HepG2 (cell line): ENCODE data around the gene STRN3. TPM values are rescaled to one million over a fixed set of nuclear protein-coding genes. Genes with fewer than 3 reads are reported as not detected.

Experiments
- ATAC-seq: fragments of 200-7000 bp; cut with Tn5 transposase; 3 replicates; pipeline ENCODE4 v1.9.1; 2020; ENCODE audit warnings: mild to moderate bottlenecking, moderate library complexity
- BruUV-seq: library from RNA; stranded (reverse); fragments of 400-500 nt; replicated peaks from 2 replicates; lab custom pipeline; 2021; lab: Mats Ljungman, UMichigan
- CTCF ChIA-PET: fragments of 300-600 bp; formaldehyde crosslinking; extraction: SDS; loops from one replicate; lab custom pipeline; 2021; ENCODE audit warnings: low total read pairs, inconsistent platforms, low intra/inter-chr PET ratio; lab: Yijun Ruan, JAX
- POLR2A ChIA-PET: fragments of 350-600 bp; sonication (Branson Sonifier 250); formaldehyde crosslinking; loops from one replicate; lab custom pipeline; 2020; ENCODE audit warnings: antibody characterized with exemption, inconsistent platforms; lab: Yijun Ruan, JAX
- DNase-seq: peaks from one replicate; pipeline ENCODE4 v3.0.0-alpha.2; 2015; ENCODE audit warnings: low spot score
- FAIRE-seq: peaks from 3 replicates; lab custom pipeline; 2011; peaks lifted over from hg19 to GRCh38; lab: Jason Lieb, UNC
- H2AFZ ChIP-seq: one replicate; pipeline ENCODE4 v1.6.1; 2011; ENCODE audit warnings: low read length, inconsistent platforms
- H3K27ac ChIP-seq: fragments of 300-600 bp; 3 replicates; pipeline ENCODE4 v1.8.0; 2011; ENCODE audit warnings: mixed run types, mild to moderate bottlenecking, mixed read lengths, low read length, inconsistent platforms; ENCODE audit not compliant: insufficient read depth; ENCODE audit errors: extremely low read length
- H3K27me3 ChIP-seq, 2 experiments: fragments of 200-600 bp in 1 of 2; 2 replicates in 1 of 2; 3 replicates in 1 of 2; pipeline versions ENCODE4 v1.6.0 to v1.8.0; 2011; ENCODE audit warnings: low read length in 2 of 2, mild to moderate bottlenecking in 2 of 2, moderate library complexity in 2 of 2, inconsistent platforms in 1 of 2; ENCODE audit not compliant: insufficient read depth in 2 of 2, control insufficient read depth in 1 of 2
- H3K36me3 ChIP-seq, 2 experiments: fragments of 200-600 bp in 1 of 2; replicated peaks in 1 of 2; 2 replicates in 1 of 2; 3 replicates in 1 of 2; pipeline versions ENCODE4 v1.5.1 to v1.8.0; 2011; ENCODE audit warnings: low read length in 2 of 2, inconsistent platforms in 1 of 2; ENCODE audit not compliant: insufficient read depth in 2 of 2, control insufficient read depth in 1 of 2
- H3K4me1 ChIP-seq: 2 replicates; pipeline ENCODE4 v1.5.1; 2012; ENCODE audit warnings: low read length, inconsistent platforms; ENCODE audit not compliant: insufficient read depth
- H3K4me2 ChIP-seq: 2 replicates; pipeline ENCODE4 v1.6.0; 2011; ENCODE audit warnings: low read depth, low read length, inconsistent platforms
- H3K4me3 ChIP-seq, 3 experiments: fragments of 200-600 bp in 1 of 3; sonication (generic), shearing (Covaris generic) in 1 of 3; replicated peaks in 1 of 3; 2 replicates each; pipeline ENCODE4 v1.5.1; 2011 to 2016; ENCODE audit warnings: low read length in 3 of 3, inconsistent platforms in 2 of 3, low read depth in 2 of 3, mild to moderate bottlenecking in 2 of 3, control low read depth in 1 of 3, mixed read lengths in 1 of 3; ENCODE audit not compliant: insufficient read depth in 1 of 3
- H3K79me2 ChIP-seq: one replicate; pipeline ENCODE4 v1.6.1; 2011; ENCODE audit warnings: low read length, inconsistent platforms; ENCODE audit not compliant: insufficient read depth
- H3K9ac ChIP-seq: 2 replicates; pipeline ENCODE4 v1.6.0; 2011; ENCODE audit warnings: mild to moderate bottlenecking, low read depth, low read length, inconsistent platforms; ENCODE audit not compliant: insufficient read depth
- H3K9me3 ChIP-seq: 2 replicates; pipeline ENCODE4 v1.5.1; 2012; ENCODE audit warnings: mild to moderate bottlenecking, low read length
- H4K20me1 ChIP-seq: 2 replicates; pipeline ENCODE4 v1.6.0; 2011; ENCODE audit warnings: inconsistent platforms, mild to moderate bottlenecking, low read length, moderate library complexity; ENCODE audit not compliant: insufficient read depth
- AKAP8 ChIP-seq: sonication (generic); formaldehyde crosslinking; IDR thresholded peaks from 2 replicates; pipeline ENCODE4 v1.5.1; 2020; ENCODE audit warnings: mild to moderate bottlenecking, missing genetic modification reagents
- ASH2L ChIP-seq: fragments of 300-600, 200-600 bp; sonication (generic); IDR thresholded peaks from 2 replicates; pipeline ENCODE4 v1.7.0; 2017; ENCODE audit warnings: low read depth, mild to moderate bottlenecking, moderate library complexity, mixed read lengths, low read length; ENCODE audit not compliant: insufficient read length
- DPF2 ChIP-seq: sonication (generic); formaldehyde crosslinking; IDR thresholded peaks from 2 replicates; pipeline ENCODE4 v1.4.0; 2020; ENCODE audit warnings: mild to moderate bottlenecking, low read depth, missing genetic modification reagents, borderline replicate concordance
- EP300 ChIP-seq, 3 experiments: sonication (generic) in 1 of 3; formaldehyde crosslinking in 1 of 3; IDR thresholded peaks; 2 replicates each; pipeline versions ENCODE4 v1.5.1 to v1.6.1; 2011 to 2020; ENCODE audit warnings: low read depth in 2 of 3, low read length in 2 of 3, borderline replicate concordance in 1 of 3, improper control_type of control experiment in 1 of 3, mild to moderate bottlenecking in 1 of 3, missing genetic modification reagents in 1 of 3, moderate library complexity in 1 of 3
- KLF16 ChIP-seq, 2 experiments: sonication (generic) in 1 of 2; formaldehyde crosslinking in 1 of 2; IDR thresholded peaks; 2 replicates each; pipeline versions ENCODE4 v1.6.1 to v1.8.0; 2016 to 2023; ENCODE audit warnings: missing genetic modification reagents in 2 of 2, missing compliant biosample characterization in 1 of 2
- SMAD1 ChIP-seq: sonication (generic); formaldehyde crosslinking; IDR thresholded peaks from 2 replicates; pipeline ENCODE4 v1.4.0; 2020; ENCODE audit warnings: missing genetic modification reagents, low read depth, mild to moderate bottlenecking, borderline replicate concordance
- SOX13 ChIP-seq, 3 experiments: fragments of 450-650 bp in 1 of 3; sonication (generic) in 1 of 3; formaldehyde crosslinking in 1 of 3; IDR thresholded peaks in 2 of 3; conservative IDR thresholded peaks in 1 of 3; 2 replicates each; pipeline versions ENCODE4 v1.5.0 to v1.6.1; 2016 to 2020; ENCODE audit warnings: antibody characterized with exemption in 1 of 3, mild to moderate bottlenecking in 1 of 3, missing compliant biosample characterization in 1 of 3, missing genetic modification reagents in 1 of 3, moderate library complexity in 1 of 3
- TBX3 ChIP-seq: fragments of 450-650 bp; IDR thresholded peaks from 2 replicates; pipeline ENCODE4 v1.6.1; 2017; ENCODE audit warnings: antibody characterized with exemption, mild to moderate bottlenecking, inconsistent platforms, borderline replicate concordance
- U2AF1 ChIP-seq: fragments of 200-400 bp; formaldehyde crosslinking; optimal IDR thresholded peaks from 2 replicates; pipeline ENCODE3; 2017; ENCODE audit warnings: mild to moderate bottlenecking, low read depth, low read length
- ZFP82 ChIP-seq: sonication (generic); formaldehyde crosslinking; IDR thresholded peaks from 2 replicates; pipeline ENCODE4 v1.5.1; 2020; ENCODE audit warnings: mild to moderate bottlenecking, missing genetic modification reagents, borderline replicate concordance
- ZMYM3 ChIP-seq: sonication (generic); formaldehyde crosslinking; IDR thresholded peaks from 2 replicates; pipeline ENCODE4 v1.5.1; 2020; ENCODE audit warnings: mild to moderate bottlenecking, missing genetic modification reagents
- ZNF225 ChIP-seq: sonication (generic); formaldehyde crosslinking; IDR thresholded peaks from 2 replicates; pipeline ENCODE4 v1.4.0; 2020; ENCODE audit warnings: mild to moderate bottlenecking, missing genetic modification reagents
- ZNF33A ChIP-seq: sonication (generic); formaldehyde crosslinking; IDR thresholded peaks from 2 replicates; pipeline ENCODE4 v1.5.1; 2020; ENCODE audit warnings: missing genetic modification reagents, mild to moderate bottlenecking, moderate library complexity, borderline replicate concordance
- ZNF614 ChIP-seq: IDR thresholded peaks from 2 replicates; pipeline ENCODE4 v1.6.1; 2018; ENCODE audit warnings: missing biosample characterization, missing genetic modification reagents, inconsistent platforms, borderline replicate concordance
- ZNF644 ChIP-seq: IDR thresholded peaks from 2 replicates; pipeline ENCODE4 v1.6.1; 2016; ENCODE audit warnings: low read depth
- ZNF737 ChIP-seq: sonication (generic); formaldehyde crosslinking; IDR thresholded peaks from 2 replicates; pipeline ENCODE4 v1.5.0; 2020; ENCODE audit warnings: missing genetic modification reagents, mild to moderate bottlenecking, borderline replicate concordance
- ZSCAN5A ChIP-seq: sonication (generic); formaldehyde crosslinking; IDR thresholded peaks from 2 replicates; pipeline ENCODE4 v1.8.0; 2022; ENCODE audit warnings: mild to moderate bottlenecking, missing genetic modification reagents, borderline replicate concordance
- WGBS: methylation state at CpG from one replicate; pipeline ENCODE4 v1.1.6; 2017; ENCODE audit warnings: low lambda C conversion rate; 5-methylcytosine and 5-hydroxymethylcytosine counted together
- in situ Hi-C: cut with HindIII; loops from 2 replicates; pipeline ENCODE4 v1.10.0; 2017; ENCODE audit warnings: low pct_unique_long_range_greater_than_20kb; ENCODE audit not compliant: extremely low pct_ligation_motif_present
- intact Hi-C: fragments of 100-400 bp; cut with micrococcal nuclease; formaldehyde crosslinking; loops from one replicate; pipeline ENCODE4 v1.10.0; 2022; ENCODE audit not compliant: unreplicated experiment
- polyA plus RNA-seq, 8 experiments: library from polyadenylated mRNA; depleted of rRNA in 3 of 8; stranded (reverse) in 7 of 8; unstranded in 1 of 8; fragments of >200 nt; fragmentation: Illumina TruSeq in 4 of 8; extraction: Trizol in 4 of 8; gene quantifications; 2 replicates each; pipeline versions ENCODE4 v1.2.1 to v1.2.3, GENCODE V29; 2011 to 2016; ENCODE audit warnings: low read depth in 4 of 8, missing spikeins in 1 of 8, mixed read lengths in 1 of 8; ENCODE audit not compliant: insufficient read depth in 1 of 8
- total RNA-seq, 5 experiments: library from RNA; depleted of rRNA; stranded (reverse); fragments of >200 nt; fragmentation: Illumina TruSeq; extraction: Trizol; gene quantifications; 2 replicates each; pipeline ENCODE4 v1.2.3, GENCODE V29; 2016; ENCODE audit warnings: low read depth in 1 of 5
- TF ChIP-seq, protein P1 (sequence below): sonication (generic); formaldehyde crosslinking; IDR thresholded peaks from 2 replicates; pipeline ENCODE4 v1.4.0; 2020; ENCODE audit warnings: mild to moderate bottlenecking, low read depth, missing genetic modification reagents

The STRN3 gene
- total and polyA plus RNA-seq, 2 of the 13 experiments (the other 11 are each of a cell fraction or from before 2014, with no cell fraction given) = 49.4 to 123 TPM

DNA sequence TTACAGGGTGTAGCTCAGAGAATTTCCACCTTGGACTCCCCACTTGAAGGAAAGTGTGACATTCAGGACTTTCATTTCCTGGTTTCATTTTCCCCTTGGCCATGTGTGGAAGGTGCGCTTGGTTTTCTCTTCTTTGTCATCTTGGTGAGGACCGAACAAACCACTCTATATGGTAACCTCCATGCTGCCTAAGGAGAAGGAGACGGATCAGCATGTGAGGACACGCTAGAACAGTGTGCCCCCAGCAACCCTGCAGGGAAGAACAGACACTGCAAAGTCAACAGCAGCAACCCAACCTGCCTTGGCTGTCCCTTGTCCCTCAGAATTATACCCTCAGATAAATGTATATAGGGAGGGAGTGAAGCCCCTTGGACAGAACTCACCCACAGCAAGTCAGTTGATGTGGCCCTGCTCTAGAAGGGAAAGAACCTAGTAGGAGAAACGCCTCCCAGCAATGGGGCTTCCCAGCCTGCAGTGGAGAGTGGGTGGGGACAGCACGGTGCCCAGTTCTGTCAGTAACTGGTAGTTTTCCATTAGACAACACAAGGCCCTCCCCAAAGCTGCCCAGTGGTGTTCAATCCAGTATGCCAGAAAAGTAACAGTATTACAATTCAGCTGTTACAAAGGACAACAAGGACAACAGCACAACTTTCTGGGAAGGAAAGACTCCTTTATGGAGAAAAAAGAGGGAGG, 170.7 kb downstream of the STRN3 start:
- no peak overlapping the region for H3K9ac ChIP-seq
- in situ Hi-C loops = no loop called here
- no peaks in the 10 kb centered on the region for H3K79me2 ChIP-seq
- H3K27ac ChIP-seq = no peak overlapping the region
- ATAC-seq = peak; percentile 81
- H3K4me2 ChIP-seq = peak overlapping the region; percentile 25
- H3K36me3 ChIP-seq = no peaks in the 10 kb centered on the region
- FAIRE-seq = no peak
- no peak for DNase-seq
- ChIA-PET CTCF (no interaction called here), POLR2A (no interaction called here)
- H3K9me3 ChIP-seq = no peaks in the 10 kb centered on the region
- no TSS peak for BruUV-seq
- H3K27me3 ChIP-seq = peaks cover 0 to 4% of the 10 kb centered on the region in 2 experiments; a peak in 1 of 5 replicates
- WGBS = 41% methylated on average over 6 of the region's 6 CpGs
- peak overlapping the region; percentile 1 for H2AFZ ChIP-seq
- 0 out of 2 replicates have a peak, but pooled peaks cover 9% of the 10 kb centered on the region for H3K4me1 ChIP-seq
- intact Hi-C loops = no loop called here
- H3K4me3 ChIP-seq = no peak overlapping the region
- H4K20me1 ChIP-seq = no peaks in the 10 kb centered on the region
- TF ChIP-seq ZNF614 (CRISPR knock-in tag) (0 out of 2 replicates have a peak, but pooled peaks have one; percentile 36), ZNF737 (CRISPR knock-in tag) (0 out of 2 replicates have a peak, but pooled peaks have one; percentile 46), ZFP82 (no peak), U2AF1 (peak; percentile 38), ZNF225 (CRISPR knock-in tag) (0 out of 2 replicates have a peak, but pooled peaks have one; percentile 35), ZSCAN5A (CRISPR knock-in tag) (peak; percentile 74; the same call in 1 of the 2 replicates), TBX3 (no peak), ZNF33A (CRISPR knock-in tag) (no peak), ZNF644 (CRISPR knock-in tag) (0 out of 2 replicates have a peak, but pooled peaks have one; percentile 42), AKAP8 (CRISPR knock-in tag) (no peak), EP300 (IDR thresholded peaks at IDR 0.05; ENCODE audit: low read depth in 2 of 2, low read length in 2 of 2) (peak in 1 of 2 experiments; percentile 29; a peak in 1 of 4 replicates), EP300 (CRISPR knock-in tag; IDR thresholded peaks at IDR 0.05; ENCODE audit: borderline replicate concordance) (no peak), ASH2L (no peak), SOX13 (IDR thresholded peaks at IDR 0.05) (no peak), SOX13 (CRISPR knock-in tag; conservative IDR thresholded peaks at IDR 0.05 in 1 of 2, IDR thresholded peaks at IDR 0.05 in 1 of 2) (0 out of 4 replicates have a peak, but pooled peaks of 1 of the 2 experiments have one; percentile 3), DPF2 (CRISPR knock-in tag) (no peak), ZMYM3 (CRISPR knock-in tag) (0 out of 2 replicates have a peak, but pooled peaks have one; percentile 19), SMAD1 (CRISPR knock-in tag) (no peak), KLF16 (CRISPR knock-in tag; IDR thresholded peaks at IDR 0.05) (no peak)
- TF ChIP-seq, protein P1, sequence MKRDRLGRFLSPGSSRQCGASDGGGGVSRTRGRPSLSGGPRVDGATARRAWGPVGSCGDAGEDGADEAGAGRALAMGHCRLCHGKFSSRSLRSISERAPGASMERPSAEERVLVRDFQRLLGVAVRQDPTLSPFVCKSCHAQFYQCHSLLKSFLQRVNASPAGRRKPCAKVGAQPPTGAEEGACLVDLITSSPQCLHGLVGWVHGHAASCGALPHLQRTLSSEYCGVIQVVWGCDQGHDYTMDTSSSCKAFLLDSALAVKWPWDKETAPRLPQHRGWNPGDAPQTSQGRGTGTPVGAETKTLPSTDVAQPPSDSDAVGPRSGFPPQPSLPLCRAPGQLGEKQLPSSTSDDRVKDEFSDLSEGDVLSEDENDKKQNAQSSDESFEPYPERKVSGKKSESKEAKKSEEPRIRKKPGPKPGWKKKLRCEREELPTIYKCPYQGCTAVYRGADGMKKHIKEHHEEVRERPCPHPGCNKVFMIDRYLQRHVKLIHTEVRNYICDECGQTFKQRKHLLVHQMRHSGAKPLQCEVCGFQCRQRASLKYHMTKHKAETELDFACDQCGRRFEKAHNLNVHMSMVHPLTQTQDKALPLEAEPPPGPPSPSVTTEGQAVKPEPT (CRISPR knock-in tag) = no peak
